Esophagus (tissue), 2 donors: ENCODE data around the gene HDDC2. TPM values are rescaled to one million over a fixed set of nuclear protein-coding genes. Genes with fewer than 3 reads are reported as not detected.
A peak's percentile ranks its signal among the peaks of the same experiment; 100 is the strongest.

Source experiments
- H3K27ac ChIP-seq, 2 donors: one replicate each; pipeline ENCODE4 v1.5.1; 2013; ENCODE audit warnings: low read depth in 2 of 2, mild to moderate bottlenecking in 2 of 2, inconsistent platforms in 1 of 2, low read length in 1 of 2, moderate library complexity in 1 of 2
- H3K27me3 ChIP-seq, 2 donors: one replicate each; pipeline ENCODE4 v1.6.1; 2013; ENCODE audit warnings: low read length in 2 of 2, control low read depth in 1 of 2, mild to moderate bottlenecking in 1 of 2; ENCODE audit not compliant: insufficient read depth in 2 of 2, control insufficient read depth in 1 of 2
- H3K36me3 ChIP-seq, 2 donors: one replicate each; pipeline ENCODE4 v1.6.1; 2013; ENCODE audit warnings: low read length in 1 of 2; ENCODE audit not compliant: control insufficient read depth in 2 of 2, insufficient read depth in 2 of 2
- H3K4me1 ChIP-seq, 2 donors: one replicate each; pipeline ENCODE4 v1.6.1; 2013; ENCODE audit warnings: low read length in 1 of 2; ENCODE audit not compliant: control insufficient read depth in 2 of 2, insufficient read depth in 2 of 2
- H3K4me3 ChIP-seq, 2 donors: one replicate each; pipeline ENCODE4 v1.5.1; 2013; ENCODE audit warnings: low read length in 2 of 2, mild to moderate bottlenecking in 2 of 2, low read depth in 1 of 2, moderate library complexity in 1 of 2
- H3K9me3 ChIP-seq, 2 donors: one replicate each; pipeline ENCODE4 v1.6.1; 2013; ENCODE audit warnings: mild to moderate bottlenecking in 2 of 2, low read depth in 1 of 2, low read length in 1 of 2, moderate library complexity in 1 of 2; ENCODE audit not compliant: control insufficient read depth in 2 of 2, insufficient read depth in 1 of 2
- WGBS, 2 donors: extraction: QIAGEN DNeasy Blood & Tissue Kit; methylation state at CpG; one replicate each; pipeline ENCODE4 v1.1.7; 2013; 5-methylcytosine and 5-hydroxymethylcytosine counted together
- polyA plus RNA-seq, 2 donors: library from polyadenylated mRNA; stranded (reverse); fragments of 200-250 nt; gene quantifications; one replicate each; pipeline ENCODE4 v1.2.3, GENCODE V29; 2013
- donor health status: healthy with polysubstance abuse.
- donor health status: Bipolar disorder and iron deficiency.

The HDDC2 gene
- polyA plus RNA-seq, 2 donors, result 63.5 to 68.9 TPM

- Histone ChIP-seq H3K27me3 (no peaks in the 10 kb centered on the region), H3K9me3 (no peaks in the 10 kb centered on the region), H3K36me3 (peaks cover 0 to 2% of the 10 kb centered on the region in 2 donors), H3K4me1 (peaks cover 0 to 3% of the 10 kb centered on the region in 2 donors), H3K27ac (no peak overlapping the region), H3K4me3 (no peak overlapping the region)
- 69 to 76% methylated on average over 1 of the region's 1 CpG for WGBS, 2 donors
Measured at GRCh38 chr6:125232466-125232865, 69.3 kb downstream of the HDDC2 start.

- WGBS, 2 donors, result 82 to 89% methylated on average over 7 of the region's 7 CpGs
- Histone ChIP-seq H3K36me3 (no peaks in the 10 kb centered on the region), H3K9me3 (no peaks in the 10 kb centered on the region), H3K27ac (no peak overlapping the region), H3K27me3 (no peaks in the 10 kb centered on the region), H3K4me3 (no peak overlapping the region), H3K4me1 (peaks cover 0 to 3% of the 10 kb centered on the region in 2 donors)
Measured at GRCh38 chr6:125231574-125232343, 70.0 kb downstream of the HDDC2 start.

- peak overlapping the region in 1 of 2 donors; percentile 55 for H3K27ac ChIP-seq
- no peak overlapping the region for H3K4me3 ChIP-seq
- H3K27me3 ChIP-seq, result no peaks in the 10 kb centered on the region
- H3K36me3 ChIP-seq, result no peaks in the 10 kb centered on the region
- peaks cover 0 to 3% of the 10 kb centered on the region in 2 donors for H3K4me1 ChIP-seq
- 60 to 78% methylated on average over 1 of the region's 1 CpG for WGBS, 2 donors
- no peaks in the 10 kb centered on the region for H3K9me3 ChIP-seq
Measured at GRCh38 chr6:125231133-125231532, 70.6 kb downstream of the HDDC2 start.

GRCh38 chr6:125230674-125231073 lies 71.1 kb downstream of the HDDC2 start:
- Histone ChIP-seq H3K36me3 (no peaks in the 10 kb centered on the region), H3K9me3 (no peaks in the 10 kb centered on the region), H3K27ac (peak overlapping the region in 1 of 2 donors; percentile 55), H3K4me3 (no peak overlapping the region), H3K27me3 (no peaks in the 10 kb centered on the region), H3K4me1 (peaks cover 0 to 3% of the 10 kb centered on the region in 2 donors)
- 73 to 79% methylated on average over 3 of the region's 3 CpGs for WGBS, 2 donors

- Histone ChIP-seq H3K27me3 (no peaks in the 10 kb centered on the region), H3K27ac (no peak overlapping the region), H3K4me3 (no peak overlapping the region), H3K36me3 (no peaks in the 10 kb centered on the region), H3K4me1 (peaks cover 0 to 3% of the 10 kb centered on the region in 2 donors), H3K9me3 (no peaks in the 10 kb centered on the region)
- 74 to 75% methylated on average over 6 of the region's 6 CpGs for WGBS, 2 donors
Measured at GRCh38 chr6:125228981-125229479, 72.7 kb downstream of the HDDC2 start.

- Histone ChIP-seq H3K27me3 (no peaks in the 10 kb centered on the region), H3K4me1 (peaks cover 0 to 3% of the 10 kb centered on the region in 2 donors), H3K4me3 (no peak overlapping the region), H3K9me3 (no peaks in the 10 kb centered on the region), H3K27ac (no peak overlapping the region), H3K36me3 (no peaks in the 10 kb centered on the region)
- 92 to 94% methylated on average over 6 of the region's 6 CpGs for WGBS, 2 donors
Measured at GRCh38 chr6:125227244-125227643, 74.5 kb downstream of the HDDC2 start.

Other genes starting within 250 kb of the HDDC2 start
- gene TPD52L1, start 148.2 kb downstream of the HDDC2 start, polyA plus RNA-seq, result 100 to 1,000 TPM; 154 to 245 TPM